ENCODE results near the gene MSANTD3. TPM values are rescaled to one million over a fixed set of nuclear protein-coding genes. Genes with fewer than 3 reads are reported as not detected.

MSANTD3 gene
- total and polyA plus RNA-seq, 9 of the 15 experiments (the other 6 are each of a cell fraction or from before 2014, with no cell fraction given): 9.4 to 28.7 (median 22.3) TPM

DNA sequence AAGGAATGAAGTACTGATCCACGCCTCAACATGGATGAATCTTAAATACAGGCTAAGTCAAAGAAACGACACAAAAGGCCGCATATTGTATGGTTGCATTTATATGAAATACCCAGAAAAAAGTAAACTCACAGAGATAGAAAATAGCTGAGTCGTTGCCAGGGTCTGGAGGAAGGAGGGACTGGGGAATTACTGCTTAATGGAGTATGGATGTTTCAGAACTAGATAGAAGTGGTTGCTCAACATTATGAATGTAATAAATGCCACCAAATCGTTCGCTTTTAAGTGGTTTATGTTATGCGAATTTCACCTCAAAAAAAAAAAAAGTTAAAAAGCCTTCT, 784 bp upstream of the MSANTD3 start:
- Histone ChIP-seq H3K9me1 (ENCODE audit: control insufficient read depth, insufficient read depth, low read length) (no peaks in the 10 kb centered on the region), H3K4me3 (peak overlapping the region; percentile 57), H3K36me3 (ENCODE audit: control insufficient read depth, insufficient read depth, low read length) (no peaks in the 10 kb centered on the region; the same call in 2 of the 3 replicates), H3K4me2 (ENCODE audit: insufficient read depth, low read length) (peak overlapping the region; percentile 97), H2AFZ (ENCODE audit: low read depth, low read length) (peak overlapping the region; percentile 99), H3K79me2 (ENCODE audit: control insufficient read depth, insufficient read depth, low read length) (peaks cover 27% of the 10 kb centered on the region), H3K9me3 (replicated peaks; ENCODE audit: control insufficient read depth, insufficient read depth, low read depth, low read length) (no peaks in the 10 kb centered on the region), H3K9ac (ENCODE audit: insufficient read depth in 1 of 2, low read depth in 2 of 2, low read length in 2 of 2) (peak overlapping the region; percentile 91 to 93; a peak in 3 of 4 replicates), H3K4me1 (replicated peaks in 1 of 2; ENCODE audit: control insufficient read depth in 2 of 2, insufficient read depth in 2 of 2, low read length in 2 of 2) (peaks cover 7 to 27% of the 10 kb centered on the region in 2 experiments), H4K20me1 (replicated peaks; ENCODE audit: control insufficient read depth, insufficient read depth, low read length) (no peaks in the 10 kb centered on the region), H3K27ac (ENCODE audit: extremely low read depth, low read depth, low read length) (peak overlapping the region; percentile 99), H3K27me3 (ENCODE audit: control insufficient read depth in 2 of 2, insufficient read depth in 2 of 2, low read length in 2 of 2) (no peaks in the 10 kb centered on the region)
- no peak for FAIRE-seq
- ChIA-PET POLR2A (interaction anchor here (1.0 to 1.8 kb wide), 5 partner anchors 10 to 94 kb away, joined by 3 to 6 read pairs (median 5); no protein-coding TSS in a partner anchor), CTCF (ENCODE audit: low intra/inter-chr PET ratio) (interaction anchor here (0.7 kb wide), 1 partner anchor 169 kb away, joined by 3 read pairs; no protein-coding TSS in a partner anchor)
- intact Hi-C loops (cut with micrococcal nuclease) (loop anchor here (5.0 kb wide), 2 partner anchors 74 to 171 kb away; partner anchors contain the start of gene TEX10), in situ Hi-C loops (cut with MboI) (loop anchor here (5.0 kb wide), 1 partner anchor 84 kb away; no protein-coding TSS in a partner anchor)
- no peak for DNase-seq (ENCODE audit: extremely low read depth in 1 of 4, low spot score in 3 of 4)
- no TSS peak for BruUV-seq (replicated peaks)
- ATAC-seq: no peak
- WGBS (ENCODE audit: insufficient coverage, low coverage, missing lambda C conversion rate): 17% methylated on average over 7 of the region's 7 CpGs
- TF ChIP-seq CEBPB (tag; IDR thresholded peaks at IDR 0.05) (peak; percentile 78), ZNF12 (CRISPR knock-in tag; IDR thresholded peaks at IDR 0.05) (no peak), NFYB (IDR thresholded peaks at IDR 0.05; ENCODE audit: extremely low read depth, insufficient read length) (no peak), NR2C2 (CRISPR knock-in tag; IDR thresholded peaks at IDR 0.05) (no peak), NR2C2 (tag; IDR thresholded peaks at IDR 0.05) (peak; percentile 35; the same call in 1 of the 2 replicates), TEAD1 (CRISPR knock-in tag; IDR thresholded peaks at IDR 0.05) (no peak), CCNT2 (IDR thresholded peaks at IDR 0.05; ENCODE audit: borderline replicate concordance, extremely low read depth, insufficient read length, low read depth, low read length) (peak; percentile 21)
- TF ChIP-seq, protein P1, sequence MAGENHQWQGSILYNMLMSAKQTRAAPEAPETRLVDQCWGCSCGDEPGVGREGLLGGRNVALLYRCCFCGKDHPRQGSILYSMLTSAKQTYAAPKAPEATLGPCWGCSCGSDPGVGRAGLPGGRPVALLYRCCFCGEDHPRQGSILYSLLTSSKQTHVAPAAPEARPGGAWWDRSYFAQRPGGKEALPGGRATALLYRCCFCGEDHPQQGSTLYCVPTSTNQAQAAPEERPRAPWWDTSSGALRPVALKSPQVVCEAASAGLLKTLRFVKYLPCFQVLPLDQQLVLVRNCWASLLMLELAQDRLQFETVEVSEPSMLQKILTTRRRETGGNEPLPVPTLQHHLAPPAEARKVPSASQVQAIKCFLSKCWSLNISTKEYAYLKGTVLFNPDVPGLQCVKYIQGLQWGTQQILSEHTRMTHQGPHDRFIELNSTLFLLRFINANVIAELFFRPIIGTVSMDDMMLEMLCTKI (IDR thresholded peaks at IDR 0.05; ENCODE audit: partially characterized antibody): no peak
- TF ChIP-seq, protein P2, sequence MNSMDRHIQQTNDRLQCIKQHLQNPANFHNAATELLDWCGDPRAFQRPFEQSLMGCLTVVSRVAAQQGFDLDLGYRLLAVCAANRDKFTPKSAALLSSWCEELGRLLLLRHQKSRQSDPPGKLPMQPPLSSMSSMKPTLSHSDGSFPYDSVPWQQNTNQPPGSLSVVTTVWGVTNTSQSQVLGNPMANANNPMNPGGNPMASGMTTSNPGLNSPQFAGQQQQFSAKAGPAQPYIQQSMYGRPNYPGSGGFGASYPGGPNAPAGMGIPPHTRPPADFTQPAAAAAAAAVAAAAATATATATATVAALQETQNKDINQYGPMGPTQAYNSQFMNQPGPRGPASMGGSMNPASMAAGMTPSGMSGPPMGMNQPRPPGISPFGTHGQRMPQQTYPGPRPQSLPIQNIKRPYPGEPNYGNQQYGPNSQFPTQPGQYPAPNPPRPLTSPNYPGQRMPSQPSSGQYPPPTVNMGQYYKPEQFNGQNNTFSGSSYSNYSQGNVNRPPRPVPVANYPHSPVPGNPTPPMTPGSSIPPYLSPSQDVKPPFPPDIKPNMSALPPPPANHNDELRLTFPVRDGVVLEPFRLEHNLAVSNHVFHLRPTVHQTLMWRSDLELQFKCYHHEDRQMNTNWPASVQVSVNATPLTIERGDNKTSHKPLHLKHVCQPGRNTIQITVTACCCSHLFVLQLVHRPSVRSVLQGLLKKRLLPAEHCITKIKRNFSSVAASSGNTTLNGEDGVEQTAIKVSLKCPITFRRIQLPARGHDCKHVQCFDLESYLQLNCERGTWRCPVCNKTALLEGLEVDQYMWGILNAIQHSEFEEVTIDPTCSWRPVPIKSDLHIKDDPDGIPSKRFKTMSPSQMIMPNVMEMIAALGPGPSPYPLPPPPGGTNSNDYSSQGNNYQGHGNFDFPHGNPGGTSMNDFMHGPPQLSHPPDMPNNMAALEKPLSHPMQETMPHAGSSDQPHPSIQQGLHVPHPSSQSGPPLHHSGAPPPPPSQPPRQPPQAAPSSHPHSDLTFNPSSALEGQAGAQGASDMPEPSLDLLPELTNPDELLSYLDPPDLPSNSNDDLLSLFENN (IDR thresholded peaks at IDR 0.05; ENCODE audit: low read depth in 2 of 2, low read length in 2 of 2): no peak
- TF ChIP-seq, protein P3, sequence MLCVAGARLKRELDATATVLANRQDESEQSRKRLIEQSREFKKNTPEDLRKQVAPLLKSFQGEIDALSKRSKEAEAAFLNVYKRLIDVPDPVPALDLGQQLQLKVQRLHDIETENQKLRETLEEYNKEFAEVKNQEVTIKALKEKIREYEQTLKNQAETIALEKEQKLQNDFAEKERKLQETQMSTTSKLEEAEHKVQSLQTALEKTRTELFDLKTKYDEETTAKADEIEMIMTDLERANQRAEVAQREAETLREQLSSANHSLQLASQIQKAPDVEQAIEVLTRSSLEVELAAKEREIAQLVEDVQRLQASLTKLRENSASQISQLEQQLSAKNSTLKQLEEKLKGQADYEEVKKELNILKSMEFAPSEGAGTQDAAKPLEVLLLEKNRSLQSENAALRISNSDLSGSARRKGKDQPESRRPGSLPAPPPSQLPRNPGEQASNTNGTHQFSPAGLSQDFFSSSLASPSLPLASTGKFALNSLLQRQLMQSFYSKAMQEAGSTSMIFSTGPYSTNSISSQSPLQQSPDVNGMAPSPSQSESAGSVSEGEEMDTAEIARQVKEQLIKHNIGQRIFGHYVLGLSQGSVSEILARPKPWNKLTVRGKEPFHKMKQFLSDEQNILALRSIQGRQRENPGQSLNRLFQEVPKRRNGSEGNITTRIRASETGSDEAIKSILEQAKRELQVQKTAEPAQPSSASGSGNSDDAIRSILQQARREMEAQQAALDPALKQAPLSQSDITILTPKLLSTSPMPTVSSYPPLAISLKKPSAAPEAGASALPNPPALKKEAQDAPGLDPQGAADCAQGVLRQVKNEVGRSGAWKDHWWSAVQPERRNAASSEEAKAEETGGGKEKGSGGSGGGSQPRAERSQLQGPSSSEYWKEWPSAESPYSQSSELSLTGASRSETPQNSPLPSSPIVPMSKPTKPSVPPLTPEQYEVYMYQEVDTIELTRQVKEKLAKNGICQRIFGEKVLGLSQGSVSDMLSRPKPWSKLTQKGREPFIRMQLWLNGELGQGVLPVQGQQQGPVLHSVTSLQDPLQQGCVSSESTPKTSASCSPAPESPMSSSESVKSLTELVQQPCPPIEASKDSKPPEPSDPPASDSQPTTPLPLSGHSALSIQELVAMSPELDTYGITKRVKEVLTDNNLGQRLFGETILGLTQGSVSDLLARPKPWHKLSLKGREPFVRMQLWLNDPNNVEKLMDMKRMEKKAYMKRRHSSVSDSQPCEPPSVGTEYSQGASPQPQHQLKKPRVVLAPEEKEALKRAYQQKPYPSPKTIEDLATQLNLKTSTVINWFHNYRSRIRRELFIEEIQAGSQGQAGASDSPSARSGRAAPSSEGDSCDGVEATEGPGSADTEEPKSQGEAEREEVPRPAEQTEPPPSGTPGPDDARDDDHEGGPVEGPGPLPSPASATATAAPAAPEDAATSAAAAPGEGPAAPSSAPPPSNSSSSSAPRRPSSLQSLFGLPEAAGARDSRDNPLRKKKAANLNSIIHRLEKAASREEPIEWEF (CRISPR knock-in tag; IDR thresholded peaks at IDR 0.05): 0 out of 2 replicates have a peak, but pooled peaks have one; percentile 20
- TF ChIP-seq, protein P4, sequence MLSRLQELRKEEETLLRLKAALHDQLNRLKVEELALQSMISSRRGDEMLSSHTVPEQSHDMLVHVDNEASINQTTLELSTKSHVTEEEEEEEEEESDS (CRISPR knock-in tag; IDR thresholded peaks at IDR 0.05): no peak

Measured in K562 (cell line).